HG02852 (cell line): ENCODE measurements around the gene GMPPB.
A peak's percentile ranks its signal among the peaks of the same experiment; 100 is the strongest.
"Not testable (repeated sequence)": the region's sequence is repeated elsewhere in the genome, so short reads cannot be mapped to it uniquely, and the experiment has no call there.

Experiments
- ATAC-seq: cut with Tn5 transposase; IDR thresholded peaks from one replicate; pipeline ENCODE4 v1.9.1; 2021; ENCODE audit warnings: mild to moderate bottlenecking, moderate library complexity; ENCODE audit not compliant: unreplicated experiment

The GMPPB gene

DNA sequence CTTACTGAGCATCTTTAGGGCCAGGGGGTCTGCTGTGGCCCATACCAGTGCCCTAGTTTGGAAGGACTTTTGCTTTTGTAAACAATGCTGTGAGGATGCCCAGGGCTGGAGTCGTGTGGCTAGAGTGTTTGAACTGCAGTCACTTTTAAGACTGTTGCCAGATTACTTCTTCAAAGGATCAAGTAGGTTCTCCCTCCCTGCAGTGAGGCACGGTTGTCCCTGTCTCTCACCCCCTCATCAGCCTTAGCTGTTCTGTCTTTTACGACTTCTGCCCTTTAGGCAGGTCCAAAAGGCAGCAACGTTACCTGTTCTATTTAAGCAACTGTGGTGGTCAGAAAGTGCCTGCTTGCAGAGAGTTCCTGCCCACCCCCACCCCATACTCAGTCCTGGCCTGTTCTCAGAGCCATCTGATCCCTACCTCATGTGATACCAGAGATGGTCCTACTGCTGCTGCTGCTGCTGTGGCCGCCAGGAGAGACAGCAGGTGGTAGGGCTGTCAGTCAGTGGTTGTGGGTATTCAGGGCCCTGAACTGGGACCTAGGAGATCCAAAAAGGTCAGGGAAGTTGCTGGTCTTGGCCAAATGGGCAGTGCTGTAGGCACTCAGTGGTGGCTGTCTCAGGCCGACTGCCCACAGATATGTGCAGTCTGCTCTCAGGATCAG, 29.2 kb downstream of the GMPPB start:
- not testable (repeated sequence) for ATAC-seq

DNA sequence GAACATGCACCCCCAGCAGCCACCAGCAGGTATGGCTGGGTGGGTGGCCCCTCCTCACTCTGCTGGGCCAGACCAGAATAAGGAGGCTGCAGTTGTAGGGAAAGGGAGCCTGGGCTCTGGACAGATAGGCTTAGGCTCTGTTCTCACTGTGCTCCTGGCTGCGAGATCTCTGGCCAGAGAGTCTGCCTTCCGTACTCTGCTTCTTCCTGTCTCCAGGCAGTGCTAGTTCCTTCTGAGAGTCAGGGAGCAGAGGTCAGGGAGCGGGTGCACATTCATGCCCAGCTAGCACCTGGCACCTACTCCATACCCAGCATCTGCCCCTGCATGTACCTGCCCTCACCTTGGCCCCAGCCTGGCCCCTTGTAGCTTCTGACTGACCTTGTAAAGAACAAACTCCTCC, 32.3 kb downstream of the GMPPB start:
- not testable (repeated sequence) for ATAC-seq

DNA sequence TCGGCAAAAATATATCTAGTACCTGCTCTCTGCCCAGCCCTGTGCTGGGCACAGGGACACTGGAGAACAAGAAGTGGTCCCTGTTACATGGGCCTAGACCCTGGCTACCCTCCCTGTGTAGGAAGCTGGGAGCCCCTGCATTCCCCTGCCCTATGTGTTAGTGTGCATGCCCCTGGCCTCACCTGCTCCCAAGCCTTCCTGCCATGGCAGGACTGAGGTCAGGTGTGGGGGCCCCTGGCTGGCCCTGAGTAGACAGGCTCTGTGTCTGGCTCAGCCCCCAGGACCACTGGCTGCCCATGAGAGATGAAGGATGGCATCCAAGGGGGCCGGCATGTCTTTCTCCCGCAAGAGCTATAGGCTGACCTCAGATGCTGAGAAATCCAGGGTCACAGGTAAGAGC, 32.9 kb downstream of the GMPPB start:
- ATAC-seq: not testable (repeated sequence)

DNA sequence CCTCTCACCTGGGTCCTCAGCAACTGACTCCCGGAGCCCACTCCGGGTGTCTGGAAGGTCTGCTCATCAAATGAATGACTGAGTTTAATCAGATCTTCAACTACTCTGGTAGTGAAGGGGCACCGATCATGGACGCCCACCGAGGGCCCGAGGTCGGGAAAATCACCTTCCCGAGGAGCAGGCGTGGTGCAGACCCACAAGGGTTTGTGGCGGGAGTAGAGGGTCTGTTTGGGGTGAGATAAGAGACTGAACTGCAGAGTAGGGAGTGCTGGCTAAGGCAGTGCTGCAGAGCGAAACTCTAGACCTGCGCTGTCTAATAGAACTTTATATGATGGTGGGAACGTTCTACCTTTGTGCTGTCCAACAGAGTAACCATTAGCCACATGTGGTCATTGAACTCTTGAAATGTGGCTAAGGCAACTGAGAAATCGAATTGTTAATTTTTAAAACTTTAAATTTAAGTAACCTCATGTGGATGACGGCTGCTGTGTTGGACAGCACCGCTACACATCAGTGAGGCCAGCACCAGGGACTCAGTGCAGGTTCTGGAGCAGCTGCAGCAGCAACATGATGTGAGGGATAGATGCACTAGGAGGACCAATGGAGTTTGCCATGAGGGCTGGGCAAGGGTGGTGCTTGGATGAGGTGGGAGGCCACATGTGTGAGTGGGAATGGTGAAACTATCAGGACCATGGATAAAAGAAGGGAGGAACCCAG, 33.7 kb downstream of the GMPPB start:
- not testable (repeated sequence) for ATAC-seq

DNA sequence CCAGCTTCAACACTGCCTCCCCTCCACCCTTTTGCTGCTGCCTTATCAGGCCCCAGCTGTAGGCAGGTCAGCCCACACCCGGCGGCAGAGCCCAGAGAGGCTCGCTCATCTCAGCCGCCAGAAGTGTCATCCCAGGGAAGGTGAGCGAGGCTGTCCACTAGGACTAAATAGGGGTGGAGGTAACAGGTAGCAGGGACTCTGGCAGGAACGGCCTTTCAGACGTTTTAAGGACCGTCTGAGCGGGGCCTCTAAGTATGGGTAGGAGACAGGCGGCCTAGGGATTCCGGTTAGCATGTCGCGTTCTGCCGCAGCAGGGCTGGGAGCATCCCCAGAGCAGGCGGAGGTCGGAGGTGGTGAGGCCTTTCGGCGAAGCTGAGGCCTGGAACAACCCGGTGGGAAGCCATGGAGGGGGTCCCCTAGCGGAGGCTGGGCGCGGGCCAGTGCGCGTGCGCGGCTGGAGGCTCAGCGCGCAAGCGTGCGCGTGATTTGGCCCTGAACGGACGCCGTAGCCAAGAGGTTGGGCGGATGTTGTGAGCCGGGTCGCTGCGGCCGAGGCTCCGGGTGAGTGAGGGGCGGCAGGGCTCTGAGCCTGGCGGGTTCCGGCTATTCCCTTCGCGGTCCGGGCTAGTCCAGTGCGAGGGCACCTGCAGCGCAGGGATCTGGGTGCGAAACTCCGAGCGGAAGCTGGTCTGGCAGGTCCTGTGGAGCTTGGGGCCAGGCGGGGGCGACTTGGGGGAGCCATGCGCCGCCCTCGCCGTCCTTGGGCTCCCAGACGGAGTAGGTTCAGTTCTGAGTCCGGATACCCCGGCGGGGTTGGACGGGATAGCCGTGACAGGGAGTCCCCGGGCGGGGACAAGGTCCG, 34.5 kb downstream of the GMPPB start, which contains the start of the genes MST1 and RNF123:
MST1 (minus strand) TSS at position 429 of the 862 bp plus-strand sequence. CDS start 783 bp downstream, outside the sequence.
RNF123 (plus strand) TSS at position 512 of the 862 bp plus-strand sequence. CDS start 1,609 bp downstream, outside the sequence.
- ATAC-seq: peak; percentile 57

DNA sequence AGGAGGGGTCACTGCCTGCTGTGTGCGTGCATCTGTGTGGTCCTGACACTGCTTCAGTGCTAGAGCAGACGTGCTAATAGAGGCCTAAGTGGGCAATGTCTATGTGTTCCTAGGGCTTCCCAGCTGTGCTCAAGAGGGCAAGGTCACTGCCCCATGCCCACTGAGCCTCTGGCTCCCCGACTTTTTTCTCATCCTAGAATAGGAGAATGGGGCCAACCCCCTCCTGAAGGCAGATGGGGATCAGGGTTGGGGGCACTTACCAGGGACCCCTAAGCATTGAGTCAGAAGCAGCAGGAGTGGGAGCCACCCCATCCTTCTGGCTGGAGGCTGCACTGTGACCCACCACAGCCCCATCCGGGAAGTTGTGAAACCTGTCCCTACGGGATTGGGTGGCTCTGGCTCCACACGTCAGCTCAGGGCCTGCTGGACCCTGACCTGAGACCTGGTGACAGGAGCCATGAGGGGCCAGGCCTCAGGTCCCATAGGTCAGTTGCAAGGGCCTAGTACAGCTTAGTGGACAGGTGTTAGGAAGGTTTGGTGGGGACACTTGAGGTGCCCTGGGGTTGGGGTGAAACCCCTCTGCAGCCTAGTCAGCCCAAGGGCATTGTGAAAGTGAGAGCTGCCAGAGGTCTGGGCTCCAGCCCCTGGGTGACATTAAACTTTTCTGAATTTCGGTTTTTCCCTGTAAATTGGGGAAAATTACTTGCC, 35.3 kb downstream of the GMPPB start:
- ATAC-seq: not testable (repeated sequence)

DNA sequence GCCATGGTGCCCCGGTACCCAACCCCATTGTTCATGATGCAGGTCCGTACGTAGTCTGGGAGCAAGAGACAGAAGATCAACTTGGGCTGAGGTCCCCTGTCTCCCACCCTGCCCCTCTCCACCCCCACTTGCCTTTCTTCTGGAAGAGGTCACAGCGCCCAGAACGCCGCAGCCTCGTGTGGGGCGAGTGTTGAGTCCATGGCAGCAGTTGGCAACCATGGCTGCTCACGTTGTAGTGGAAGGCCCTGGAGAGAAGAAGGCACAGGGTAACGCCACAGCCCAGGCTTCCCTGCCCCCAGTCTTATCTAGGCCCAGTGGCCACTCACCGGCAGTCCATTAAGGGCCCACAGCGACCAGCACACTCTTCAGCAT, 36.3 kb downstream of the GMPPB start:
- ATAC-seq: not testable (repeated sequence)

DNA sequence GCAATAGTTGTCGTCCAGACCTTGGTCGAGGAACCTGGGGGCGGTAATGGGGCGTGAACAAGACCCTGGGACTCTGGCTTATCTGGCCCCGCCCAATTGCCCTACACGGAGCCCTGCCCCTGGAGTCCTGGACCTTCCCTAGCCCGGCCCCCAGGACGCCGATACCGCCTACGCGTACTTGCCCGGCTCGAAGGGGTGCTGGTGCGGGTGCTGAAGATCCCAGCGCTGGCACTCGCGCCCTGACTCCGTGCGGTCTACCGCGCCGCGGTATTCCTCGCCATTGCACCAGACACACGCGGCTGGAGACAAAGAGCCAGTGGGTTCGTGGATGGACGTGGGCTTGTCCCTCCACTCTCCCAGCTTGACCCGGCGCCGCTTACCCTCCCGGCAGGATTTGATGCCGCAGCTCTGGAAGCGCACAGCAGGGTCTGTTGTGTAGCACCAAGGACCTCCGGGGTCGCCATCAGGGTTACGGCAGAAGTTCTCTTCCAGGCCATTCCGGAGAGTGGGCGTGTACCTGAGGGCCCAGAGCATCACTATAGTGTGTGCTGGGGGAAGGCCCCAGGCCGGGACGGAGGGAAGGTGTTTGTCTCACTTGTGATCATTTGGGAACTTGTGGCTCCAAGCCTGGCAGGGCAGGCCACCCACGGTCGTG, 36.9 kb downstream of the GMPPB start:
- ATAC-seq: not testable (repeated sequence)

DNA sequence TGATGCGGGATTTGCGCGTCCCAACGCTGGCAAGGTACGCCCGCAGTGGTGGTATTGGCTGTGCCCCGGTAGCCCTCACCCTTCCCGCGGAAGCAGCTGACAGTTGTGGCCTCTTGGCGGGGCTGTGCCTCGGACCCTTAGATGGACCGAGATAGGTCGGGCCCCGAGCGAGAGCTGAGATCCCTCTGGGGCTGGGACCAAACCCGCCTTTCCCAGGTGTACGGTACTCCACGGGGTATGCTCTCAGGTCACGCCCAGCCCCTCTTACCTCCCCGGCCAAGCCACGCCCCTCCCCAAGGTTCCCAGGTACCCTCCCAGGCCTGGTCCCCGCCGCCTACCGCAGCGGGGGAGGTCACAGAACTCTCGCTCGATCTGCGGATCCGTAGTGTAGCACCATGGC, 37.4 kb downstream of the GMPPB start:
- not testable (repeated sequence) for ATAC-seq

DNA sequence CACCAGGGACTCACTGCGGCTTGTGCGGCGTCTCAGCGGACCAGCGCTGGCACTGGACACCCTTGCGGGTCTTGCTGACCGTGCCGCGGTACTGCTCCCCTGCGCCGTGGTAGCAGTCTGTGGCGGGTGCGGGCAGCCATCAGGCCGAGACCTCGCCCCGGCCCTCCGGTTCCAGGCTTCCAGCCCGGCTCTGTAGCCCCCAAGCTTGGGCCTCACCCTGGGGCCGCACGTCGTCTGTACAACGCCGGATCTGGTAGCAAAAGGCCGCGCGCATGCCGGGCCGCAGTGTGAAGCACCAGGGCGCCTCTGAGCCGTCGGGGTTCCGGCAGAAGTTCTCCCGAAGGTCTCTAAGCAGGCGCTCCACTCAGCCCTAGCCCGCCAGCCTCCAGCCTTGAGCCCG, 37.9 kb downstream of the GMPPB start:
- ATAC-seq: not testable (repeated sequence)

DNA sequence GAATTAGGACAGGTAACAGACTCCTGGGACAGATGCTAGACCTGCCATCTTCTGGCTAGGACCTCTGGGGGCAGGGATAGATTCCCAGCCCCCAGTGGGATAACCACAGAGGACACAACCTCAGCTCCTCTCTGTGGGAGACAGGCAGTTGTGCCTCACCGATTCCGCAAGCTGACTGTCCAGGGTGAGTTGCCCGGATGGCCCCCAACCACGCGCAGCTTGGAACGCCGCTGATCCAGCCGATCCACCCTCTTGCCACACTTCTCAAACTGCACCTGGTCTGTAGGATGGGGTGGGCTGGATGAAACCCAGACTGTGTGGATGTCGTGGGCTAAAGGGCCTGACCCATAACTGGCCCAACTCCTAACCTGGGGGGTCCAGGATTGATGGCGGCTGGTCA, 38.6 kb downstream of the GMPPB start:
- ATAC-seq: not testable (repeated sequence)

DNA sequence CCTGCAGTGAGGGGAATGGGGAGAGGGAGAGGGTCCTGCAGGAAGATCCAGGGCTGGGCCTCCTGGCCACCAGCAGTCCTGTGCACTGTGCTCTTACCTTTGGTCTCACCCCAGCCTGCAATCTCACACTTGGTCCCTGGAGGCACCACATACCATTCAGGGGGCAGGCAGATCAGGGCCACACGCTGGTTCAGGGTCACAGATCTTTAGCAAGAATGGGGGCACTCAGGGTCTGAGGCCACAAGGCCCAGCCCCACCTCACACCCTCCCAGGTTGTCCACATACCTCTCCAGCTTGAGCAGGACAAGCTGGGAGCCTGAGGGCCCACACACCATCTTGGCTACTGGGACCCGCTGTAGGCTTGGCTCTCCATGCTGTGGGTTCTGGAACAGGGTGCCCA, 39.3 kb downstream of the GMPPB start:
- not testable (repeated sequence) for ATAC-seq

DNA sequence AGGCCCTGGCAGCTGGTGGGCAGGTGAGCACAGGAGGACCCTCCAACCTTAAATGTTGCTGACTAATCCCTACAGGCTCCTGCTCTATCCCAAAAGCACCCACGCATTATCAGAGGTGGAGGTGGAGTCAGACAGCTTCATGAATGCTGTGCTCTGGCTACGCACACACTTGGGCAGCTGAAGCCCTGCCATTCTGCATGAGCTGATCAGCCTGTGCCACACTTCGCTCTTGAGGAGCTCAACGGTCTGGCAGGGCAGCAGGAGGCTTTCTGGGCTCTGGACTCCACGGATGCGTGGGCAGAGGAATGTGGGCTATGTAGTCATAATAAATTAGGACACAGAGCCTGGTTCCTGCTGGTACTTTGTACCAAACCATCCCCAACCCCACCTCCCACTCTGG, 40.6 kb downstream of the GMPPB start:
- no peak for ATAC-seq

DNA sequence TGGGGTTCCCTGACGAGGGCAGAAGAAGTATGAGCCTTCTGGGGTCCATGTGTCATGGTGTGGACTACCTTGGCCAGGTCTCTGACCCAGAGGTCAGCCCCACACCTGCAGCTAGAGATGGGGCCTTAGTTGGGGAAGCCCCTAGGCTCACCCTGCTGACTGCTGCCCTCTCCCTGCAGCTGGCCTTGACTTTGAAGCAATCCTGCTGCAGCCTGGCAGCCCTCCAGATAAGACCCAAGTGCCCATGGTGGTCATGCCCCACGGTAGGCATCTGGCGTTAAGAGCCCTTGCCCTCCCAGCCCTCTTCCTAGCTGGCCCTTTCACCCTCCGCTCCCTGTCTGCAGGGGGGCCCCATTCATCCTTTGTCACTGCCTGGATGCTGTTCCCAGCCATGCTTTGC, 42.2 kb downstream of the GMPPB start:
- no peak for ATAC-seq

DNA sequence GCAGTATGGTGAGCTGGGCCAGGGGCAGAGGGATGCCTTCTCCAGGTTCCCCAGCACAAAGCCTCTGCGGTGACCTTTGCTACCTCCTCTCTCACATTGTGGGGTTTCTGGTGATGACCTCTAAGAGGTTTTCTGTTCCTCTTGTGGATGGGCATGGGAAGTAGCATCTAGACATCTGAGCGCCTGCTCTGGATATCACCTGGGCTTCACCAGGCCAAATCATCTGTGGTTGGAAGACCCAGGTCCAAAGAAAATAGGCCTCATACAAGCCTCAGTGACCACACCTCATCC, 42.6 kb downstream of the GMPPB start:
- ATAC-seq: no peak

DNA sequence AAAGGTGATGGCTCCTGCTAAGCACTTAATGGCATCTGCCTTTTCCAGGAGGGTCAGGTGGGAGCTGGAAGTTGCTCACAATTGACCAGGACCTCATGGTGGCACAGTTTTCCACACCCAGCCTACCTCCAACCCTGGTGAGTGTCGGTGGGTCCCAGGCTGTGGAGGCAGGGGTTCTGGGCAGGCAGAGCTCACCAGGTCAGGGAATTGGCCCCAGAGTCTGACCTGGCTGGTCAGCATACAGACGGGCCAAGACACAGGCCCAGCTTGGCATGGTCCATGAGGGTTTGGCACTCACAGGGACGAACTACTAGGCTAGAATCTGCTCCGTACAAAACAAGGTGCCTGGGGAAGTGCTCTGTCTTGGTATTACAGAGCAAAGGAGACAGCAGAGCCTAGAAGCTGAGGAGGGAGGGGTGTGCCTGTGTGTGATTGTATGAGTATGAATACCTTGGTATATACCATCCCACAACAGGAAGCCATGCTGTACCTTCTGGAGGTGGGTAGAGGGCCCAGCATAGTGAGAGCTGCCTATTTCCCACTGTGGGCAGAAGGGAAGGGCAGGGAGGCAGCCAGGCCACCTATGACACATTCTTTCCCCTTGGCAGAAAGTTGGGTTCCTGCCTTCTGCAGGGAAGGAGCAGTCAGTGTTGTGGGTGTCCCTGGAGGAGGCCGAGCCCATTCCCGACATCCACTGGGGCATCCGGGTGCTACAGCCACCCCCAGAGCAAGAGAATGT, 43.1 kb downstream of the GMPPB start:
- no peak for ATAC-seq

DNA sequence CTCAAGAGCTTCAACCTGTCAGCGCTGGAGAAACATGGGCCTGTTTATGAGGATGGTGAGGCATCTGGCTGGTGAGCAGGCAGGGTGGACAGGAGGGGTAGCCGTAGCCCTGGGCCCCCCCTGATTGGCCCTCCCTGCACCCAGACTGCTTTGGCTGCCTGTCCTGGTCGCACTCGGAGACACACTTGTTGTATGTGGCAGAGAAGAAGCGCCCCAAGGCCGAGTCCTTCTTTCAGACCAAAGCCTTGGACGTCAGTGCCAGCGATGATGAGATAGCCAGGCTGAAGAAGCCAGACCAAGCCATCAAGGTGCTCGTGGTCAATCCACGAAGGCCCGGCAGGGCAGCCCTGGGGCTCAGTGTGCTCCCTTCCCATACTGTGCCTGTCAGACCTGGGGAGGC, 47.8 kb downstream of the GMPPB start:
- ATAC-seq: no peak

DNA sequence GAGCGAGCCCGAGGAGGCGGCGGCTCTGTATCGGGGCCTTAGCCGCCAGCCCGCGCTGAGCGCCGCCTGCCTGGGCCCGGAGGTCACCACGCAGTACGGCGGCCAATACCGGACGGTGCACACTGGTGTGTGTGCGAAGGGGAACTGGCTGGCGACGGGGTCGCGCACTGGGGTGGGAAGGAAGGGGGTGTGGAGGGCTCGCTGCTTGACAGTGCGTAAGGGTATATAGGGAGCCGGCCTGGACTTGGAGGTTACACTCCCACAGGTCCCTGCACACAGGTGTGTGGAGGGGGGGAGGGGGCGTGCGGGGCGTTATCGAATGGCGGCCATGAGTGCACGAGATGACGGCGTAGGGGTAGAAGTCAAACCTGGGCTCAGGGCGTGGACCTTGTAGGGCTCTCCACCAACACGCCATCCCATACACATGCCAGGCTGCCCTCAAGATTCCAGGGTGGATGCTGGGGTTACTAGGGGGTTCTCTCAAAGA, 49.2 kb downstream of the GMPPB start:
- peak; percentile 27 for ATAC-seq

DNA sequence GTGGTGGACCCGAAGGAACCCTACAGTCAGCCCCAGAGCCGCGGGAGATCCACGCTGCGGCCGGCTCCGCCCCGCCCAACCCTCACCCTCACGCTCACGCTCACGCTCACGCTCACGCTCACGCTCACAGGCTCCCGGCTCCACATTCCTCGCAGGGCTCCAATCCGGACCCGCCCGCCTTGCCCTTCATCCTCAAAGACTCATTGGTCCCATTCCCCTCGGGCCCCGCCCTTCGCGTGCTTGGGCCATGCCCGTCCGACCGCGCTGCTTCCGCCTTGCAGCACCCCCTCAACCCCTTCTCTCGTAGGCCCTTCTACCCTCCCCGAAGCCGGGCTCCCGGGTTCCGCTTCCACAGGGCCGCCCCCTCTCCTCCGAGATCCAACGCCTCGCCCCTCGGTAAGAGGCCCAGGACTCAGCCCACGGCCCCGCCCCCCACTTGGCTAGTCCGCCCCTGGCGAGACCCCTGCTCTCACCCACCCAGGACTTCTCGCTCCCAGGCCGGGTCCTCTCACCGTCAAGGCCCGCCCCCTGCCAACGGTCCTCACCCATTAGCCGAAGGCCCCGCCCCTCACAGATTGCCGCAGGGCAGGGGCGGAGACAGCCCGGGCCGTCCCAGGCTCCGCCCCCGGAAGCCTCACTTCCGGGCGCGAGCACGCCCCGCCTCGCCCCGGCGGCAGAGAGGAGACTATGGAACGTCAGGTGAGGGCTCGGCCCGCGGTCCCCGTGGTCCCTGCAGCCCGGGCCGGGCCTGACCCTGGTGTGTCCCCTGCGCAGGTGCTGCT, 49.8 kb downstream of the GMPPB start, which contains the start of gene APEH:
APEH (plus strand) TSS at position 637 of the 782 bp plus-strand sequence; CDS start at position 688, 51 bp downstream.
- peak; percentile 75 for ATAC-seq
